ENCODE data around the gene CYLD.

The CYLD gene

GRCh38 chr16:50711862-50712559 lies 29.9 kb upstream of the CYLD start:
- no peak for TF ChIP-seq CTCF (IDR thresholded peaks at IDR 0.05; ENCODE audit: borderline replicate concordance, insufficient read depth, low read depth, low read length)
- no peak overlapping the region for H3K4me3 ChIP-seq (ENCODE audit: low read depth, low read length)

- no peak for TF ChIP-seq CTCF (IDR thresholded peaks at IDR 0.05; ENCODE audit: borderline replicate concordance, insufficient read depth, low read depth, low read length)
- no peak overlapping the region for H3K4me3 ChIP-seq (ENCODE audit: low read depth, low read length)
Measured at GRCh38 chr16:50712560-50712898, 29.4 kb upstream of the CYLD start.

- no peak for TF ChIP-seq CTCF (IDR thresholded peaks at IDR 0.05; ENCODE audit: borderline replicate concordance, insufficient read depth, low read depth, low read length)
- H3K4me3 ChIP-seq (ENCODE audit: low read depth, low read length) = no peak overlapping the region
Measured at GRCh38 chr16:50712956-50713355, 28.9 kb upstream of the CYLD start.

- H3K4me3 ChIP-seq (ENCODE audit: low read depth, low read length) = no peak overlapping the region
- no peak for TF ChIP-seq CTCF (IDR thresholded peaks at IDR 0.05; ENCODE audit: borderline replicate concordance, insufficient read depth, low read depth, low read length)
Measured at GRCh38 chr16:50717091-50717490, 24.8 kb upstream of the CYLD start.

GRCh38 chr16:50717494-50717893 lies 24.4 kb upstream of the CYLD start:
- H3K4me3 ChIP-seq (ENCODE audit: low read depth, low read length) = no peak overlapping the region
- no peak for TF ChIP-seq CTCF (IDR thresholded peaks at IDR 0.05; ENCODE audit: borderline replicate concordance, insufficient read depth, low read depth, low read length)

- no peak overlapping the region for H3K4me3 ChIP-seq (ENCODE audit: low read depth, low read length)
- no peak for TF ChIP-seq CTCF (IDR thresholded peaks at IDR 0.05; ENCODE audit: borderline replicate concordance, insufficient read depth, low read depth, low read length)
Measured at GRCh38 chr16:50718061-50718760, 23.7 kb upstream of the CYLD start.
